Stimulated activated CD8-positive, alpha-beta memory T cell treated with anti-CD3 and anti-CD28 coated beads, Interleukin-2, amount 100 ng/mL, for 48 hours (primary cell): ENCODE results near the gene ZNF716.
"Not testable (repeated sequence)": the region's sequence is repeated elsewhere in the genome, so short reads cannot be mapped to it uniquely, and the experiment has no call there.

Experiments used
- DNase-seq, 2 donors: peaks; one replicate each; pipeline ENCODE4 v3.0.0-alpha.2; 2020; ENCODE audit warnings: low read depth in 2 of 2

The ZNF716 gene

GRCh38 chr7:57449904-57450303 lies at the start of gene ZNF716:
Gene ZNF716, plus strand, starts transcription at chr7:57450177. Its CDS starts 112 bp downstream, at chr7:57450289.
- no peak for DNase-seq

- no peak for DNase-seq
Measured at GRCh38 chr7:57400531-57401155, 49.3 kb upstream of the ZNF716 start.

GRCh38 chr7:57403051-57403450 lies 46.9 kb upstream of the ZNF716 start:
- DNase-seq: not testable (repeated sequence)

- DNase-seq: no peak
Measured at GRCh38 chr7:57403601-57404342, 46.2 kb upstream of the ZNF716 start.

- no peak for DNase-seq
Measured at GRCh38 chr7:57404343-57404966, 45.5 kb upstream of the ZNF716 start.

GRCh38 chr7:57404967-57405421 lies 45.0 kb upstream of the ZNF716 start:
- DNase-seq: no peak

GRCh38 chr7:57407125-57407524 lies 42.9 kb upstream of the ZNF716 start:
- DNase-seq: no peak

- no peak for DNase-seq
Measured at GRCh38 chr7:57412168-57412567, 37.8 kb upstream of the ZNF716 start.

GRCh38 chr7:57412618-57413017 lies 37.4 kb upstream of the ZNF716 start:
- no peak for DNase-seq

GRCh38 chr7:57413529-57414398 lies 36.2 kb upstream of the ZNF716 start:
- DNase-seq: no peak

- no peak for DNase-seq
Measured at GRCh38 chr7:57414415-57414814, 35.6 kb upstream of the ZNF716 start.

GRCh38 chr7:57414852-57415251 lies 35.1 kb upstream of the ZNF716 start:
- no peak for DNase-seq

- DNase-seq: no peak
Measured at GRCh38 chr7:57415326-57415725, 34.7 kb upstream of the ZNF716 start.

- no peak for DNase-seq
Measured at GRCh38 chr7:57415730-57416129, 34.2 kb upstream of the ZNF716 start.

GRCh38 chr7:57416601-57417358 lies 33.2 kb upstream of the ZNF716 start:
- DNase-seq: no peak

- DNase-seq: no peak
Measured at GRCh38 chr7:57417736-57418135, 32.2 kb upstream of the ZNF716 start.

- DNase-seq: no peak
Measured at GRCh38 chr7:57423768-57424167, 26.2 kb upstream of the ZNF716 start.

- DNase-seq: no peak
Measured at GRCh38 chr7:57424515-57425238, 25.3 kb upstream of the ZNF716 start.

- DNase-seq: no peak
Measured at GRCh38 chr7:57425239-57425944, 24.6 kb upstream of the ZNF716 start.
